Ovary (tissue), 3 donors: ENCODE measurements around the gene GRIK4.

Experiments
- POLR2A ChIP-seq: fragments of 450-650 bp; IDR thresholded peaks from one replicate; pipeline ENCODE4 v1.6.1; 2017; ENCODE audit warnings: antibody characterized with exemption, mild to moderate bottlenecking, moderate library complexity
- TF ChIP-seq, protein P1 (sequence below), 3 donors: fragments of 450-650 bp in 2 of 3; fragments of 200-600 bp in 1 of 3; IDR thresholded peaks; one replicate each; pipeline versions ENCODE4 v1.5.1 to v1.8.0; 2016 to 2022; ENCODE audit warnings: antibody characterized with exemption in 3 of 3, mild to moderate bottlenecking in 1 of 3
- donor health status: DM: no; HTN: no; CAD: no.

DNA sequence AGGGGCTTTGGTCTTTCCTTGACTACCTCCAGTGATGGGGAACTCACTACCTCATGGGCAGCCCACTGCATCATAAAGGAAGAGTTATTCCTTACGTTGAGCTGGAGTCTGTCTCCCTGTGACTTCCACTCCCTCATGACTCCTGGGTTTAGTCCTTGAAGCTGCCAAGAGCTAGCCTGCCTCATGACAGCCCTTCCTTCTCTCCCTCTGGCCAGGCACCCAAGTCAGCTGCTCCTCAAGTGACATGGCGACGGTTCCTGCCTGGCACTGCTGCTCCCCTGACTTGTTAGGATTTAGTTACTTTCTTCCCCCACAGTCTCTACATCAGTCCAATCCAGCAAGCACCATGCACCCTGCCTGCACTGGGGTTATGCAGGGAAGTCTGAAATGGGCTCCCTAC lies 316.3 kb downstream of the GRIK4 start:
- TF ChIP-seq, protein P1, sequence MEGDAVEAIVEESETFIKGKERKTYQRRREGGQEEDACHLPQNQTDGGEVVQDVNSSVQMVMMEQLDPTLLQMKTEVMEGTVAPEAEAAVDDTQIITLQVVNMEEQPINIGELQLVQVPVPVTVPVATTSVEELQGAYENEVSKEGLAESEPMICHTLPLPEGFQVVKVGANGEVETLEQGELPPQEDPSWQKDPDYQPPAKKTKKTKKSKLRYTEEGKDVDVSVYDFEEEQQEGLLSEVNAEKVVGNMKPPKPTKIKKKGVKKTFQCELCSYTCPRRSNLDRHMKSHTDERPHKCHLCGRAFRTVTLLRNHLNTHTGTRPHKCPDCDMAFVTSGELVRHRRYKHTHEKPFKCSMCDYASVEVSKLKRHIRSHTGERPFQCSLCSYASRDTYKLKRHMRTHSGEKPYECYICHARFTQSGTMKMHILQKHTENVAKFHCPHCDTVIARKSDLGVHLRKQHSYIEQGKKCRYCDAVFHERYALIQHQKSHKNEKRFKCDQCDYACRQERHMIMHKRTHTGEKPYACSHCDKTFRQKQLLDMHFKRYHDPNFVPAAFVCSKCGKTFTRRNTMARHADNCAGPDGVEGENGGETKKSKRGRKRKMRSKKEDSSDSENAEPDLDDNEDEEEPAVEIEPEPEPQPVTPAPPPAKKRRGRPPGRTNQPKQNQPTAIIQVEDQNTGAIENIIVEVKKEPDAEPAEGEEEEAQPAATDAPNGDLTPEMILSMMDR (IDR thresholded peaks at IDR 0.05): no peak
- TF ChIP-seq POLR2A: no peak
